Activated T-cell treated with anti-CD3 and anti-CD28 coated beads for 1 hour (primary cell): Measurements from ENCODE around the gene CDC37L1.
"Not testable (repeated sequence)": the region's sequence is repeated elsewhere in the genome, so short reads cannot be mapped to it uniquely, and the experiment has no call there.

Experiments used
- DNase-seq: peaks from one replicate; pipeline ENCODE4 v3.0.0-alpha.2; 2020; ENCODE audit warnings: low read depth

CDC37L1 gene

GRCh38 chr9:4754530-4754929 lies 75.2 kb downstream of the CDC37L1 start:
- not testable (repeated sequence) for DNase-seq

GRCh38 chr9:4755026-4755609 lies 75.7 kb downstream of the CDC37L1 start:
- no peak for DNase-seq

DNA sequence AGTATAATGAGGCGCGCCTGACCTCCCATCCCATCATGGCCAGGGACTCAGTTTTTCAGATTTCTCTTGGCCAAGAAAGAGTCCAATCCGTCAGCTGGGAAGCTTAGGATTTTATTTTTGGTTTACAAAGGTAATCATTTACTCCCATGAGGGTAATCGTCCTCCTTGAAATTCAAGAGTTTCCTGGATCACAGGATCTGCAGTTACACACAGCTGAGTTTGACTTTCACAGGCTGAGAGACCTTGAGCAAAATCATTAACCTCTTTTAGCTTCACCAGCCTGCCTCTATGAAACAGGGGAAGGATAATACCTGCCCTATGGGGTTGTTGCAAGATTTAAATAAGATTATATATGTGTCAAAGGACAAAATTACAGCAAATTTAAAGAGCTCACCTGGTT lies 77.1 kb downstream of the CDC37L1 start:
- DNase-seq, result no peak
